Measurements from ENCODE around the gene CACNA1B. TPM values are rescaled to one million over a fixed set of nuclear protein-coding genes. Genes with fewer than 3 reads are reported as not detected.

CACNA1B gene
- total and polyA plus RNA-seq, 2 of the 13 experiments (the other 11 are each of a cell fraction or from before 2014, with no cell fraction given), result under 0.01 to 0.04 TPM

DNA sequence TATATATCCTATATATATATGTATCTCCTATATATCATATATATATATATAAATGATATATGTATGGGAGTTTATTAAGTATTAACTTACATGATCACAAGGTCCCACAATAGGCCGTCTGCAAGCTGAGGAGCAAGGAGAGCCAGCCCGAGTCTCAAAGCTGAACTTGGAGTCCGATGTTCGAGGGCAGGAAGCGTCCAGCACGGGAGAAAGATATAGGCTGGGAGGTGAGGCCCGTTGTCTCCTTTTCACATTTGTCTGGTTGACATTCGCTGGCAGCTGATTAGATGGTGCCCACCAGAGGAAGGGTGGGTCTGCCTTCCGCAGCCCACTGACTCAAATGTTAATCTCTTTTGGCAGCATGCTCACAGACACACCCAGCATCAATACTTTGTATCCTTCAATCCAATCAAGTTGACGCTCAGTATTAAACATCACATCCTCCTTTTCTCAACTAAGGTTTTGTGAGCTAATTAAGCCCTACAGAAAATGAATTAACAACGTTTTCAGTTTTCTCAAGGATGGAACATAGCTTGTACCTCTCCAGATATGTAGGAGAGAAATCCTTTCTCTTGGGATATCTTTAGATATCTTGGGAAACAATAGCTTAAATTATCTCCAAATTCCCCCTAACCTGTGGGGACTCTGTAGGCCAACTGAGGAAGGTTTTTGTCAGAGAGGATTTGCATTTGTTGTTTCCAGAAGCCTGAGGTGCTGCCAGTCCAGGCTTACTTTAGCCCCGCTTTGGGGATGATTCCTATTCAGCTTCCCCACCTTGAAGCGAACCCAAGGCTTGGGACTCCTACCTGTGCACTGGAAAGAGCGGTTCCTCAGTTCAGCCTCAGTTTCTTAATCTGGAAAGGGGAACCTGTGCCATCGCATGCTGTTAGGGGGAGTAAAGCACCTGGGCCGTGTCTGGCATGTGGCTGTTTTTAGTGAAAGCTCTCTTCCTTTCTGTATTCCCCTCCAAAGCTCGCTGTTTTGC, 163.2 kb downstream of the CACNA1B start:
- ATAC-seq (no peak), DNase-seq (ENCODE audit: low spot score) (no peak), FAIRE-seq (no peak)
- Histone ChIP-seq H3K9me3 (ENCODE audit: low read length) (no peaks in the 10 kb centered on the region), H3K4me1 (ENCODE audit: insufficient read depth, low read length) (no peaks in the 10 kb centered on the region), H3K27me3 (ENCODE audit: control insufficient read depth in 1 of 2, insufficient read depth in 2 of 2, low read length in 2 of 2) (peaks cover 2 to 43% of the 10 kb centered on the region in 2 experiments; a peak in 4 of 5 replicates), H2AFZ (ENCODE audit: low read length) (no peak overlapping the region), H3K4me3 (replicated peaks in 1 of 3; ENCODE audit: insufficient read depth in 1 of 3, low read depth in 2 of 3, low read length in 3 of 3) (no peak overlapping the region), H3K36me3 (replicated peaks in 1 of 2; ENCODE audit: control insufficient read depth in 1 of 2, insufficient read depth in 2 of 2, low read length in 2 of 2) (no peaks in the 10 kb centered on the region), H3K4me2 (ENCODE audit: low read depth, low read length) (no peak overlapping the region), H3K9ac (ENCODE audit: insufficient read depth, low read depth, low read length) (no peak overlapping the region), H4K20me1 (ENCODE audit: insufficient read depth, low read length) (no peaks in the 10 kb centered on the region), H3K27ac (ENCODE audit: extremely low read length, insufficient read depth, low read length) (no peak overlapping the region), H3K79me2 (ENCODE audit: insufficient read depth, low read length) (no peaks in the 10 kb centered on the region)
- ChIA-PET POLR2A (no interaction called here), CTCF (ENCODE audit: low intra/inter-chr PET ratio, low total read pairs) (no interaction called here)
- BruUV-seq (replicated peaks), result no TSS peak
- TF ChIP-seq, protein P1, sequence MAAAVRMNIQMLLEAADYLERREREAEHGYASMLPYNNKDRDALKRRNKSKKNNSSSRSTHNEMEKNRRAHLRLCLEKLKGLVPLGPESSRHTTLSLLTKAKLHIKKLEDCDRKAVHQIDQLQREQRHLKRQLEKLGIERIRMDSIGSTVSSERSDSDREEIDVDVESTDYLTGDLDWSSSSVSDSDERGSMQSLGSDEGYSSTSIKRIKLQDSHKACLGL (CRISPR knock-in tag; IDR thresholded peaks at IDR 0.05), result no peak
- TF ChIP-seq EZH2 (conservative IDR thresholded peaks at IDR 0.05; ENCODE audit: low read depth, low read length) (no peak), ZFP37 (CRISPR knock-in tag; IDR thresholded peaks at IDR 0.05; ENCODE audit: borderline replicate concordance) (no peak), MXI1 (IDR thresholded peaks at IDR 0.05; ENCODE audit: borderline replicate concordance, low read depth, low read length) (no peak), STAT5B (CRISPR knock-in tag; IDR thresholded peaks at IDR 0.05) (no peak), ZNF850 (CRISPR knock-in tag; conservative IDR thresholded peaks at IDR 0.05) (no peak), TRIM24 (CRISPR knock-in tag; IDR thresholded peaks at IDR 0.05) (no peak), BORCS8-MEF2B (CRISPR knock-in tag; IDR thresholded peaks at IDR 0.05) (no peak), ZNF607 (CRISPR knock-in tag; IDR thresholded peaks at IDR 0.05; ENCODE audit: borderline replicate concordance) (no peak), SIN3A (IDR thresholded peaks at IDR 0.05; ENCODE audit: borderline replicate concordance, low read depth, low read length) (no peak), DNMT1 (CRISPR knock-in tag; IDR thresholded peaks at IDR 0.05) (no peak), ZNF552 (CRISPR knock-in tag; IDR thresholded peaks at IDR 0.05; ENCODE audit: borderline replicate concordance) (no peak), ZEB1 (IDR thresholded peaks at IDR 0.05; ENCODE audit: insufficient replicate concordance, low read depth) (no peak)
- TF ChIP-seq, protein P2, sequence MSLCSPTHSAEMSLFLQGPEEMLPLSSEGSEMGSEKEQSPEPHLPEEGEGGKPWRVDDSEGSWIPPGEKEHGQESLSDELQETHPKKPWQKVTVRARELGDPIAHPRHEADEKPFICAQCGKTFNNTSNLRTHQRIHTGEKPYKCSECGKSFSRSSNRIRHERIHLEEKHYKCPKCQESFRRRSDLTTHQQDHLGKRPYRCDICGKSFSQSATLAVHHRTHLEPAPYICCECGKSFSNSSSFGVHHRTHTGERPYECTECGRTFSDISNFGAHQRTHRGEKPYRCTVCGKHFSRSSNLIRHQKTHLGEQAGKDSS (CRISPR knock-in tag; IDR thresholded peaks at IDR 0.05; ENCODE audit: borderline replicate concordance, low read depth), result no peak
- TF ChIP-seq, protein P3, sequence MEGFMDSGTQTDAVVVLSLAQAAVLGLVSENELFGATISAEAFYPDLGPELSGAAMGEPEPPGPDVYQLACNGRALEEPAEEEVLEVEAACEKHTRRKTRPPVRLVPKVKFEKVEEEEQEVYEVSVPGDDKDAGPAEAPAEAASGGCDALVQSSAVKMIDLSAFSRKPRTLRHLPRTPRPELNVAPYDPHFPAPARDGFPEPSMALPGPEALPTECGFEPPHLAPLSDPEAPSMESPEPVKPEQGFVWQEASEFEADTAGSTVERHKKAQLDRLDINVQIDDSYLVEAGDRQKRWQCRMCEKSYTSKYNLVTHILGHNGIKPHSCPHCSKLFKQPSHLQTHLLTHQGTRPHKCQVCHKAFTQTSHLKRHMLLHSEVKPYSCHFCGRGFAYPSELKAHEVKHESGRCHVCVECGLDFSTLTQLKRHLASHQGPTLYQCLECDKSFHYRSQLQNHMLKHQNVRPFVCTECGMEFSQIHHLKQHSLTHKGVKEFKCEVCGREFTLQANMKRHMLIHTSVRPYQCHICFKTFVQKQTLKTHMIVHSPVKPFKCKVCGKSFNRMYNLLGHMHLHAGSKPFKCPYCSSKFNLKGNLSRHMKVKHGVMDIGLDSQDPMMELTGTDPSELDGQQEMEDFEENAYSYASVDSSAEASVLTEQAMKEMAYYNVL (CRISPR knock-in tag; IDR thresholded peaks at IDR 0.05; ENCODE audit: borderline replicate concordance), result no peak
- in situ Hi-C loops (cut with HindIII; ENCODE audit: extremely low pct_ligation_motif_present, low pct_unique_long_range_greater_than_20kb), result no loop called here
- WGBS (ENCODE audit: low lambda C conversion rate), result 19% methylated on average over 17 of the region's 17 CpGs
- intact Hi-C loops (cut with micrococcal nuclease; ENCODE audit: unreplicated experiment), result no loop called here

Data from HepG2 (cell line).